Measurements from ENCODE around the gene EPB41L1.

Gene EPB41L1

GRCh38 chr20:36231331-36231730 lies 76.8 kb downstream of the EPB41L1 start:
- no peak for DNase-seq

DNA sequence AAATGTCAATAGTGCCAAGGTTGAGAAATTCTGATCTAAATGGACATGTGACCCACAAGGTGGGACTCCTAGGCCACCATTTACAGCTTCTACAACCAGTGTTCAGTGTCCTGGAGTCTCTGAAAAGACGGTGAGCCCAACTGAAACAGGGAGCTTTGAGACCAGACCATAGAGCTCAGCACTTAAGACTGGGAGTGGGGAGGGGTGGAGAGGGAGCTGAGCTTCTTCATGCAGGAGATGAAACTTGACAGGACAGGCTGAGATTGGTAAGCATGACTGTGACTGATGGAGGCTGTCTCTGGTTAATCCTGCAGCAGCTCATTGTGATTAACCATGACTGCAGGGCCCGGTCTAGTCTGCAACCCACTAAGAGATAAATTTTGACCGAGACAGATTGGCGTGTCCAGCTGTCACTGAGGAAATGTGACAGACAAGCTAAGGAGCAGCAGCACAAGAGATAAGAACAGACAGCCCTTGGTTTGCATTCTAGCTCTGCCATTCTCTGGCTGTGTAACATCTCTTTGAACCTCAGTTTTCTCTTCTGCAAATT lies 80.3 kb downstream of the EPB41L1 start:
- no peak for DNase-seq

- peak; percentile 89 for DNase-seq
Measured at GRCh38 chr20:36235892-36236785, 81.6 kb downstream of the EPB41L1 start, which contains the start of gene AAR2. Gene AAR2 (plus strand): TSS chr20:36236478. CDS start chr20:36239869, 3,391 bp downstream.

GRCh38 chr20:36236786-36237121 lies 82.2 kb downstream of the EPB41L1 start:
- DNase-seq = no peak

DNA sequence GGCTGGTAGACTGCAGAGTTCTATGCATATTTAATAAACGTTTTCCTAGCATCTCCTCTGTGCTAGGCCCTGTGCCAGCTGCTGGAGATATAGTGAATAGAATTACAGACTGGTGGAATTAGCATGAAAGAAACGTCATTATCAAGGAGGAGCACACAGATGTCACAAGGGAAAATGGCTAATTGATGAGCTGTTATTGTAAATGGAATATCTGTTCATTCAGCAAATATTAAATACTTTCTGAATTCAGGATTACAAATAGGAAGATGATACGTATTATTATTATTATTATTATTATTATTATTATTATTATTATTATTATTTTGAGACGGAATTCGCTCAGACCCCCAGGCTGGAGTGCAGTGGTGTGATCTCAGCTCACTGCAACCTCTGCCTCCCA lies 82.9 kb downstream of the EPB41L1 start:
- DNase-seq = no peak

- DNase-seq = no peak
Measured at GRCh38 chr20:36238153-36238552, 83.6 kb downstream of the EPB41L1 start.

DNA sequence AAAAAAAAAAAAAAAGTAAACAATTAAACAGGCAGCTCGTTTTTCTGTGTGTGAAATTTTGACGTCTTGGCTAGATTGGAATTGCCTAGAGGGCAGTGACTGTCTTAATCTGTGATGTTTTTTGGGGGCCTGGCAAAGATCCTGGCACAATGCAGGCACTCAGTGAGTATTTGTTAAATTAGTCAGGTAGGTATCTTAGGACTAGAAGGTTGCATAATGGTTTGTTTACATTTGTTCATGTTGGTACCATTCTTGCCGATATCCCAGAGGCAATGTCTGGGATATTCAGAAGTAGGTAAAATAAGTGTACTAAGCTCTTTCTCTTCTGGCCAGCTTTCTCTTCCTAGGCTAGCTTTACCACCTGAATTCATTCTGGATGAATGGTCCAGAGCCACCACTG lies 84.2 kb downstream of the EPB41L1 start:
- no peak for DNase-seq

DNA sequence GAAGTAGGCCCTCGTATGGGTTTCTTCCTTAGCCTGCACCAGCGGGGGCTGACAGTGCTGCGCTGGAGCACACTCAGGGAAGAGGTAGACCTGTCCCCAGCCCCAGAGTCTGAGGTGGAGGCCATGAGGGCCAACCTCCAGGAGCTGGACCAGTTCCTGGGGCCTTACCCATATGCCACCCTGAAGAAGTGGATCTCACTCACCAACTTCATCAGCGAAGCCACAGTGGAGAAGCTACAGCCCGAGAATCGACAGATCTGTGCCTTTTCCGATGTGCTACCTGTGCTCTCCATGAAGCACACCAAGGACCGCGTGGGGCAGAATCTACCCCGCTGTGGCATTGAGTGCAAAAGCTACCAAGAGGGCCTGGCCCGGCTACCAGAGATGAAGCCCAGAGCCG lies 85.5 kb downstream of the EPB41L1 start:
- no peak for DNase-seq

GRCh38 chr20:36241678-36242077 lies 87.1 kb downstream of the EPB41L1 start:
- DNase-seq = no peak

GRCh38 chr20:36243726-36244125 lies 89.2 kb downstream of the EPB41L1 start:
- no peak for DNase-seq

- DNase-seq = no peak
Measured at GRCh38 chr20:36246401-36246800, 91.9 kb downstream of the EPB41L1 start.

GRCh38 chr20:36248836-36249235 lies 94.3 kb downstream of the EPB41L1 start:
- no peak for DNase-seq

- DNase-seq = no peak
Measured at GRCh38 chr20:36249450-36249849, 94.9 kb downstream of the EPB41L1 start.

- no peak for DNase-seq
Measured at GRCh38 chr20:36251426-36251825, 96.9 kb downstream of the EPB41L1 start.

GRCh38 chr20:36252511-36252910 lies 98.0 kb downstream of the EPB41L1 start:
- no peak for DNase-seq

DNA sequence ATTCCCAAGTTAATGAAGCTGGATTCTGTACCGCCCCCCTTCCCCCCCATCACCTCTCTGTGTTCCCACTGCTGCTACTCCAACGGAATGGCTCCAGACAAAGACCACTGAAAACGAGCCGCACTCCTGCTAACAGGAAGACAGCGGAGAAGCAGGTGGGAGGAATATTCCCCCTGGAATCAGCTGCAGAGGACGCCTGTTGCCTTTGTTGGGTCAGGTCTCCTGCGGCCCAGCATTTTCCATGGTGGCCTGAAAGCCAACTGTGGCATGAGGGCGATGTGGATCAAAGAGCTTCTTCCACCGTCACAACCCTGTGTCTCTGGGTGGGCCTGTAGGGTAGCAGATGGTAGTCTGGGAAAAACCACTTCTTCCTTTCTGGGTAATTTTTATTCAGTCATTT lies 98.5 kb downstream of the EPB41L1 start:
- no peak for DNase-seq

DNA sequence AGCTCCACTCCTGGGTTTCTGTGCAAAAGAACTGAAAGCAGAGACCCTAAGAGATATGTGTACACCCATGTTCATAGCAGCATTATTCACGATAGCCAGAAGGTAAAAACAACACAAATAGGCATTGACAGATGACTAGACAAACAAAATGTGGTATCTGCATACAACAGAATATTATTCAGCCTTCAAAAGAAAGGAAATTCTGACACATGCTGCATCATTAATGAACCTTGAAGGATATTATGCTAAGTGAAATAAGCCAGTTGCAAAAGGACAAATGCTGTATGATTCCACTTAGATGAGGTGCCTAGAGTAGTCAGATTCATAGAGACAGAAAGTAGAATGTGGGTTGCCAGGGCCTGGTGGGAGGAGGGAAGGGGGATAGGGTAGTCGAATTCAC lies 99.5 kb downstream of the EPB41L1 start:
- DNase-seq = no peak

- no peak for DNase-seq
Measured at GRCh38 chr20:36255445-36255844, 100.9 kb downstream of the EPB41L1 start.

DNA sequence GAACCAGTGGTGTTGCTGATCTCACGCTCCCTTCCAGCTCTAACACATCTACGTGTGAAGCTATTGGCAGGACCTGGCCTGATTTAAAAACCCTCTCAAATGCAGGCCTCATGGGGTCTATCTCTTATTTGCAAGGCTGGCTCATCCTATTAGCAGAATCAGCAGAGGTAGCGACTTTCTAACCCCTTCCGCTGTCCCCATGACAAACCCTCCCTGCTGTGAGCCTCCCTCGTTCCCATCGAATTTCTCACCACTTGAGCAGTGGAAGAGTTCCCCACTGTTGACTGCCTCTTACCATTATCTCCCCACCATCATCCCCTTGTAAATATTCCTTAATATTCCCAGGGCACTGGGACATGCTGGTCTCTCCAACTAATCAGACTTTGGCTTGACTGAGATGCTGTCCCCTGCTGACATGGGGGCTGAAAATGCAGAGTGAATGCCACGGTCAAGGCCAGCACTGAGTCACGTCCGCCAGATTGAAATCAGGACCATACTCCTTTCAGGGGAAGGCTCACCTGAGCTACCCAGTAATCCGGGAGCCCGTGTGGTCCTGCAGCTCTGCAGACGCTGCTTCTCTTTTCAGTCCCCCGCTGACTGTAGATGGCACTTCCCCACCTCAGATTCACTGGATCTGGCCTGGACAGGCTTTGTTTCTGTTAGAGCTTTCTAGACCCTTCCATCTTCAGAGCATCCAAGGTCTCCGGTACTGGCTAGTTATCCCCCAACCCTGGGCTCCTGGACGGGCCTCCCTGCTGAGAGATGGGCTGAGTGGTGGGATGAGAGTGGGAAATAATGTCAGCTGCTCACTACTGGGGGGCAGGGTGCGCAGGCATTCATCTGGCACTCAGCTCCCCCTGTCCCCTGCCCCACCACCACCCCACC lies 104.9 kb downstream of the EPB41L1 start:
- DNase-seq = no peak

DNA sequence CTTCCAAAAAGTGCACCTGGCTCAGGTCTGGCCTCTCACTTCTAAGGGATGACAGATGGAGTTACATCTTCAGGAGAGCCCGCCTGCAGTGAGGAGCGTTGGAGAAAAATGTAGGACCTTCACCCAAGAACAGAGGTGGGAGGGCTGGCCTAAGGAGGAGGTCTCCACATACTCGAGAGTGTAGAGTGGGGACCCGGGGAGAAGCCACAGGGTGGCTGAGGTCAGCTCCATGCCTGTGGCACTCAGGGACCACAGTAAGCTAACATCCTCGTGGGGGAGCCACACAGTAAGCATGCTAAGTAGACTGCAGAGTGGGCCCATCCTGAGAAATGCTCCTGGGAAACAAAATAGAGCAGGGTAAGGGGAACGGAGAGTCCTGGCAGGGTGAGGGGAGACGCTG lies 105.8 kb downstream of the EPB41L1 start:
- no peak for DNase-seq

- no peak for DNase-seq
Measured at GRCh38 chr20:36261389-36262105, 107.0 kb downstream of the EPB41L1 start.

- DNase-seq = no peak
Measured at GRCh38 chr20:36262440-36262839, 107.9 kb downstream of the EPB41L1 start.

Data from activated CD4-positive, alpha-beta T cell treated with anti-CD3 and anti-CD28 coated beads for 48 hours (primary cell).